HEK293 (cell line): Measurements from ENCODE around the gene RNF182.

Experiments used
- CTCF ChIA-PET: fragments of 350-600 bp; formaldehyde crosslinking; extraction: SDS; loops from one replicate; lab custom pipeline; 2021; ENCODE audit warnings: antibody characterized with exemption; lab: Yijun Ruan, JAX
- POLR2A ChIA-PET: fragments of 300-600 bp; formaldehyde crosslinking; extraction: SDS; loops from one replicate; lab custom pipeline; 2020; ENCODE audit warnings: antibody characterized with exemption, inconsistent platforms; lab: Yijun Ruan, JAX
- H3K27ac ChIP-seq: fragments of 200-500 bp; sonication (Bioruptor generic); 2 replicates; pipeline ENCODE4 v1.5.1; 2014; ENCODE audit warnings: low read depth, low read length, control low read depth, inconsistent platforms; ENCODE audit errors: extremely low read depth
- H3K36me3 ChIP-seq, 2 experiments: fragments of 200-500 bp in 1 of 2; sonication (Bioruptor generic) in 1 of 2; 1 replicate in 1 of 2; 2 replicates in 1 of 2; pipeline ENCODE4 v1.5.1; 2014 to 2017; ENCODE audit warnings: inconsistent platforms in 2 of 2, low read length in 2 of 2; ENCODE audit not compliant: control insufficient read depth in 2 of 2, insufficient read depth in 1 of 2
- H3K4me1 ChIP-seq: fragments of 200-500 bp; sonication (Bioruptor generic); 2 replicates; pipeline ENCODE4 v1.5.1; 2014; ENCODE audit warnings: mild to moderate bottlenecking, low read length, inconsistent platforms; ENCODE audit not compliant: control insufficient read depth, insufficient read depth
- H3K4me3 ChIP-seq: 2 replicates; pipeline ENCODE4 v1.5.1; 2011; ENCODE audit warnings: low read depth, mild to moderate bottlenecking, control low read depth, low read length, moderate library complexity
- H3K9me3 ChIP-seq: fragments of 200-500 bp; sonication (Bioruptor generic); 2 replicates; pipeline ENCODE4 v1.5.1; 2014; ENCODE audit warnings: low read depth, low read length, inconsistent platforms; ENCODE audit not compliant: control insufficient read depth, insufficient read depth
- GLI2 ChIP-seq: fragments of 450-650 bp; formaldehyde crosslinking; IDR thresholded peaks from 2 replicates; pipeline ENCODE4; 2017; ENCODE audit warnings: missing biosample characterization, missing genetic modification characterization, low read depth, borderline replicate concordance
- HOXD13 ChIP-seq: sonication (generic); formaldehyde crosslinking; IDR thresholded peaks from 2 replicates; pipeline ENCODE4 v1.8.0; 2022; ENCODE audit warnings: missing genetic modification reagents, borderline replicate concordance
- MYNN ChIP-seq: fragments of 450-650 bp; formaldehyde crosslinking; IDR thresholded peaks from 2 replicates; pipeline ENCODE4 v1.5.1; 2016; ENCODE audit warnings: missing biosample characterization, missing genetic modification characterization, borderline replicate concordance
- PATZ1 ChIP-seq: fragments of 450-650 bp; formaldehyde crosslinking; IDR thresholded peaks from 2 replicates; pipeline ENCODE4 v1.5.1; 2016; ENCODE audit warnings: missing biosample characterization, missing genetic modification characterization
- PRDM6 ChIP-seq: fragments of 450-650 bp; formaldehyde crosslinking; IDR thresholded peaks from 2 replicates; pipeline ENCODE4 v1.5.1; 2017; ENCODE audit warnings: missing biosample characterization, missing genetic modification characterization
- SCRT1 ChIP-seq: fragments of 450-650 bp; formaldehyde crosslinking; IDR thresholded peaks from 2 replicates; pipeline ENCODE4 v1.5.1; 2016; ENCODE audit warnings: missing biosample characterization, missing genetic modification characterization, borderline replicate concordance
- ZBTB1 ChIP-seq: fragments of 450-650 bp; formaldehyde crosslinking; IDR thresholded peaks from 2 replicates; pipeline ENCODE4 v1.5.1; 2016; ENCODE audit warnings: missing biosample characterization, missing genetic modification characterization
- ZBTB17 ChIP-seq: fragments of 450-650 bp; formaldehyde crosslinking; IDR thresholded peaks from 2 replicates; pipeline ENCODE4 v1.5.1; 2016; ENCODE audit warnings: missing biosample characterization, missing genetic modification characterization
- ZBTB44 ChIP-seq: fragments of 450-650 bp; IDR thresholded peaks from 2 replicates; pipeline ENCODE4 v1.5.1; 2018; ENCODE audit warnings: missing biosample characterization, mild to moderate bottlenecking, missing genetic modification characterization
- ZFP41 ChIP-seq: fragments of 450-650 bp; formaldehyde crosslinking; IDR thresholded peaks from 2 replicates; pipeline ENCODE4 v1.5.1; 2016; ENCODE audit warnings: missing biosample characterization, missing genetic modification characterization, borderline replicate concordance
- ZNF133 ChIP-seq: fragments of 450-650 bp; formaldehyde crosslinking; IDR thresholded peaks from 2 replicates; pipeline ENCODE4 v1.5.1; 2016; ENCODE audit warnings: missing biosample characterization, missing genetic modification characterization
- ZNF223 ChIP-seq: fragments of 450-650 bp; formaldehyde crosslinking; IDR thresholded peaks from 2 replicates; pipeline ENCODE4 v1.5.1; 2016; ENCODE audit warnings: missing biosample characterization, missing genetic modification characterization
- ZNF510 ChIP-seq: fragments of 450-650 bp; formaldehyde crosslinking; IDR thresholded peaks from 2 replicates; pipeline ENCODE4 v1.5.1; 2018; ENCODE audit warnings: mild to moderate bottlenecking, missing genetic modification characterization, missing biosample characterization; ENCODE audit not compliant: insufficient replicate concordance
- ZNF621 ChIP-seq: fragments of 450-650 bp; formaldehyde crosslinking; IDR thresholded peaks from 2 replicates; pipeline ENCODE4 v1.5.1; 2017; ENCODE audit warnings: missing biosample characterization, missing genetic modification characterization
- ZNF664 ChIP-seq: fragments of 450-650 bp; formaldehyde crosslinking; IDR thresholded peaks from 2 replicates; pipeline ENCODE4 v1.5.1; 2016; ENCODE audit warnings: missing biosample characterization, missing genetic modification characterization
- ZNF701 ChIP-seq: fragments of 450-650 bp; formaldehyde crosslinking; IDR thresholded peaks from 2 replicates; pipeline ENCODE4 v1.5.1; 2016; ENCODE audit warnings: missing biosample characterization, missing genetic modification characterization
- ZNF785 ChIP-seq: fragments of 450-650 bp; formaldehyde crosslinking; IDR thresholded peaks from 2 replicates; pipeline ENCODE4 v1.5.1; 2016; ENCODE audit warnings: missing biosample characterization, missing genetic modification characterization

Gene RNF182

GRCh38 chr6:14023855-14024254 is 99.1 kb downstream of the RNF182 start:
- no peak overlapping the region for H3K27ac ChIP-seq
- POLR2A ChIA-PET = interaction anchor here (0.7 kb wide), 1 partner anchor 50 kb away, joined by 3 read pairs; no protein-coding TSS in a partner anchor
- no peaks in the 10 kb centered on the region for H3K36me3 ChIP-seq
- no peaks in the 10 kb centered on the region for H3K4me1 ChIP-seq
- no peaks in the 10 kb centered on the region for H3K9me3 ChIP-seq
- TF ChIP-seq ZNF510 = no peak
- no peak for TF ChIP-seq ZBTB1
- no peak overlapping the region for H3K4me3 ChIP-seq
- CTCF ChIA-PET = interaction anchor here (0.6 kb wide), 1 partner anchor 374 kb away, joined by 3 read pairs; no protein-coding TSS in a partner anchor

- no peaks in the 10 kb centered on the region for H3K36me3 ChIP-seq
- no peak overlapping the region for H3K4me3 ChIP-seq
- no peaks in the 10 kb centered on the region for H3K4me1 ChIP-seq
- TF ChIP-seq ZFP41 (tag by site-specific recombination) (no peak), SCRT1 (tag by site-specific recombination) (no peak), ZBTB17 (tag by site-specific recombination) (no peak), PRDM6 (tag by site-specific recombination) (no peak), ZNF785 (no peak), ZNF223 (tag by site-specific recombination) (no peak), ZNF701 (tag by site-specific recombination) (no peak), ZNF133 (tag by site-specific recombination) (no peak), ZNF664 (tag by site-specific recombination) (no peak), HOXD13 (CRISPR knock-in tag) (no peak), GLI2 (tag by site-specific recombination) (no peak), MYNN (tag by site-specific recombination) (no peak), PATZ1 (tag by site-specific recombination) (no peak), ZBTB44 (tag by site-specific recombination) (no peak), ZNF621 (no peak)
- ChIA-PET POLR2A (no interaction called here), CTCF (interaction anchor here (0.6 to 1.9 kb wide), 5 partner anchors 13 to 117 kb away, joined by 3 to 5 read pairs (median 5); no protein-coding TSS in a partner anchor)
- no peaks in the 10 kb centered on the region for H3K9me3 ChIP-seq
- no peak overlapping the region for H3K27ac ChIP-seq
Observed at GRCh38 chr6:14025160-14025559, 100.4 kb downstream of the RNF182 start.
